Fibroblast of skin of scalp (primary cell): ENCODE data around the gene PDP2. TPM values are rescaled to one million over a fixed set of nuclear protein-coding genes. Genes with fewer than 3 reads are reported as not detected.

Experiments
- DNase-seq: peaks from one replicate; pipeline ENCODE4 v3.0.0-alpha.2; 2013
- polyA plus RNA-seq, 2 experiments: library from polyadenylated mRNA; unstranded; fragments of 120-200 nt; gene quantifications; one replicate each; pipeline ENCODE4 v1.2.1, GENCODE V29; 2013; ENCODE audit not compliant: insufficient read length in 2 of 2

Gene PDP2
- polyA plus RNA-seq (2013, experiment 1 of 2; ENCODE audit: insufficient read length) = 4.5 TPM
- 4.6 TPM for polyA plus RNA-seq (2013, experiment 2 of 2; ENCODE audit: insufficient read length)

- peak; percentile 97 for DNase-seq
These were observed at the start of gene PDP2 for GRCh38 chr16:66880288-66881013. Gene PDP2, plus strand, starts transcription at chr16:66880515. Its CDS starts 3,770 bp downstream, at chr16:66884285.

GRCh38 chr16:66832190-66832589 is 48.1 kb upstream of the PDP2 start:
- DNase-seq = no peak

GRCh38 chr16:66832661-66833305 is 47.5 kb upstream of the PDP2 start:
- DNase-seq = no peak

- DNase-seq = no peak
These were observed 45.6 kb upstream of the PDP2 start for GRCh38 chr16:66834746-66835145.

- no peak for DNase-seq
These were observed 39.4 kb upstream of the PDP2 start for GRCh38 chr16:66840883-66841282.

- no peak for DNase-seq
These were observed 38.9 kb upstream of the PDP2 start for GRCh38 chr16:66841366-66841765.

GRCh38 chr16:66842765-66843164 is 37.5 kb upstream of the PDP2 start:
- DNase-seq = no peak

- DNase-seq = no peak
These were observed 37.1 kb upstream of the PDP2 start for GRCh38 chr16:66843191-66843590.

GRCh38 chr16:66844009-66844341 is 36.3 kb upstream of the PDP2 start:
- DNase-seq = no peak

GRCh38 chr16:66844342-66845079 is 35.8 kb upstream of the PDP2 start, which contains the start of gene CA7:
Gene CA7, plus strand, starts transcription at chr16:66844414. Its CDS starts 74 bp downstream, at chr16:66844488.
- DNase-seq = no peak

GRCh38 chr16:66845080-66845410 is 35.3 kb upstream of the PDP2 start:
- DNase-seq = no peak

- DNase-seq = no peak
These were observed 34.5 kb upstream of the PDP2 start for GRCh38 chr16:66845791-66846221.

GRCh38 chr16:66846266-66846665 is 34.0 kb upstream of the PDP2 start:
- DNase-seq = no peak

GRCh38 chr16:66846831-66847230 is 33.5 kb upstream of the PDP2 start:
- DNase-seq = no peak

- DNase-seq = no peak
These were observed 32.7 kb upstream of the PDP2 start for GRCh38 chr16:66847533-66848067.

GRCh38 chr16:66848172-66848571 is 32.1 kb upstream of the PDP2 start:
- DNase-seq = no peak

- no peak for DNase-seq
These were observed 31.3 kb upstream of the PDP2 start for GRCh38 chr16:66849021-66849420.

GRCh38 chr16:66849549-66849948 is 30.8 kb upstream of the PDP2 start:
- DNase-seq = no peak

- no peak for DNase-seq
These were observed 30.1 kb upstream of the PDP2 start for GRCh38 chr16:66850115-66850815.

- no peak for DNase-seq
These were observed 28.9 kb upstream of the PDP2 start for GRCh38 chr16:66851166-66851964.

- no peak for DNase-seq
These were observed 26.8 kb upstream of the PDP2 start for GRCh38 chr16:66853261-66854139.
